Caco-2 (cell line): Measurements from ENCODE around the gene TERB1. TPM values are rescaled to one million over a fixed set of nuclear protein-coding genes. Genes with fewer than 3 reads are reported as not detected.

Source experiments
- BruUV-seq: library from RNA; stranded (reverse); fragments of 400-500 nt; replicated peaks from 2 replicates; lab custom pipeline; 2021; lab: Mats Ljungman, UMichigan
- CTCF ChIA-PET: fragments of 300-600 bp; sonication (Branson Sonifier 250); formaldehyde crosslinking; loops from one replicate; lab custom pipeline; 2022; ENCODE audit warnings: antibody characterized with exemption; lab: Charles Lee
- POLR2A ChIA-PET: fragments of 300-600 bp; sonication (Branson Sonifier 250); formaldehyde crosslinking; loops from one replicate; lab custom pipeline; 2022; ENCODE audit warnings: antibody characterized with exemption; lab: Charles Lee
- DNase-seq, 2 experiments: peaks; one replicate each; pipeline versions ENCODE4 v3.0.0 to v3.0.0-alpha.2; 2020 to 2022
- H3K27me3 ChIP-seq: replicated peaks from 2 replicates; pipeline ENCODE4 v1.6.0; 2011; ENCODE audit warnings: low read length; ENCODE audit not compliant: control insufficient read depth, insufficient read depth
- H3K36me3 ChIP-seq: 2 replicates; pipeline ENCODE4 v1.5.1; 2011; ENCODE audit warnings: low read length; ENCODE audit not compliant: control insufficient read depth, insufficient read depth
- H3K4me1 ChIP-seq: fragments of 250-450 bp; sonication (Bioruptor Pico); 2 replicates; pipeline ENCODE4 v1.5.1; 2020; ENCODE audit warnings: mild to moderate bottlenecking
- H3K4me3 ChIP-seq: 2 replicates; pipeline ENCODE4 v1.5.1; 2011; ENCODE audit warnings: low read depth, mild to moderate bottlenecking, control low read depth, low read length
- H3K9me3 ChIP-seq: fragments of 250-450 bp; sonication (Bioruptor Pico); 2 replicates; pipeline ENCODE4 v1.5.1; 2020; ENCODE audit warnings: mild to moderate bottlenecking, moderate library complexity
- H3K27ac Mint-ChIP-seq: one replicate; pipeline ENCODE4 v1.8.0; 2022; ENCODE audit warnings: mixed read lengths; ENCODE audit not compliant: unreplicated experiment
- H3K27me3 Mint-ChIP-seq: one replicate; pipeline ENCODE4 v1.8.0; 2022; ENCODE audit warnings: mixed read lengths; ENCODE audit not compliant: insufficient read depth, unreplicated experiment
- H3K36me3 Mint-ChIP-seq: one replicate; pipeline ENCODE4 v1.8.0; 2022; ENCODE audit warnings: mild to moderate bottlenecking, mixed read lengths; ENCODE audit not compliant: insufficient read depth, unreplicated experiment
- H3K4me1 Mint-ChIP-seq: one replicate; pipeline ENCODE4 v1.8.0; 2022; ENCODE audit warnings: low read depth, mixed read lengths; ENCODE audit not compliant: unreplicated experiment
- H3K4me3 Mint-ChIP-seq: one replicate; pipeline ENCODE4 v1.8.0; 2022; ENCODE audit warnings: mild to moderate bottlenecking, moderate library complexity, mixed read lengths; ENCODE audit not compliant: unreplicated experiment
- H3K9me3 Mint-ChIP-seq: one replicate; pipeline ENCODE4 v1.8.0; 2022; ENCODE audit warnings: mixed read lengths; ENCODE audit not compliant: unreplicated experiment
- CTCF ChIP-seq, 2 experiments: fragments of 200-600 bp in 1 of 2; IDR thresholded peaks; 1 replicate in 1 of 2; 2 replicates in 1 of 2; pipeline versions ENCODE4 v1.5.1 to v1.8.0; 2011 to 2022; ENCODE audit warnings: antibody characterized with exemption in 1 of 2, control low read depth in 1 of 2, inconsistent platforms in 1 of 2, low read depth in 1 of 2, low read length in 1 of 2, mild to moderate bottlenecking in 1 of 2, moderate library complexity in 1 of 2; ENCODE audit not compliant: insufficient read depth in 1 of 2, severe bottlenecking in 1 of 2, unreplicated experiment in 1 of 2
- intact Hi-C: fragments of 100-400 bp; cut with micrococcal nuclease; formaldehyde crosslinking; loops from one replicate; pipeline ENCODE4 v1.10.0; 2022; ENCODE audit not compliant: unreplicated experiment
- total RNA-seq: library from RNA; stranded (reverse); gene quantifications from 2 replicates; pipeline ENCODE4 v1.2.3, GENCODE V29; 2022

Gene TERB1
- total RNA-seq, 1 experiment from 2014 or later = not detected

DNA sequence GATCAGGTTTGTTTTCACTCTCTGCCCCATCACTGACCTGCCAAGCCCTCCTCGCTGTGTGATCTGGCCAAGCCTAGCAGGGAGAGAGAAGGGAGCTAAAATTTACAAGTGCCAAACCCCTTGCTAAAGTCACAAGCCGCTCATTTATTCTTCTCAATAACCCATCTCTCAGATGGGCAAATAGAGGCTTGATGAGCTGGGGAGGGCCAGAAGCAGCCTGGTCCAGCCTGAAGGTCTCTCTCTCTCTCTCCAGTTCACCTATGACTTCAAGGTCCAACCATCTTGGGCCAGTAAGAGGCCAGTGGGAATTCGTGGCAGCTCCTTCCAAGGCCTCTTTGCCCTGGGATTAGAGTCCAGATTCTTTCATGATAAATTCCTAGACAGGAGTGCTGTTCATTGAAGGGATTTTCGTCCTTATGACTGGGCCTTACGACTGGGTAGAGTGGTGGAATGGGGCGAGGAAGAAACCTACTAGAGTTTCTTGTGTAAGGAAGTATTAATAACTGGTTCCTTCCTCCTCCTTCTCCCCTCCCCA, 46.2 kb upstream of the TERB1 start:
- H3K4me3 Mint-ChIP-seq = no peak overlapping the region
- no peaks in the 10 kb centered on the region; the same call in 1 of the 2 replicates for H3K27me3 ChIP-seq
- POLR2A ChIA-PET = interaction anchor here (0.5 kb wide), 1 partner anchor 20 kb away, joined by 3 read pairs; no protein-coding TSS in a partner anchor
- peaks cover 21% of the 10 kb centered on the region for H3K4me1 Mint-ChIP-seq
- H3K27ac Mint-ChIP-seq = no peak overlapping the region
- peak in 1 of 2 experiments; percentile 69 for DNase-seq
- BruUV-seq = no TSS peak
- no peak overlapping the region for H3K4me3 ChIP-seq
- H3K36me3 Mint-ChIP-seq = peaks cover 5% of the 10 kb centered on the region
- CTCF ChIA-PET = interaction anchor here (1.9 to 5.3 kb wide), 3 partner anchors 17 to 25 kb away, joined by 9 to 45 read pairs (median 16); partner anchors contain the start of gene NAE1
- no peaks in the 10 kb centered on the region for H3K36me3 ChIP-seq
- no peaks in the 10 kb centered on the region for H3K9me3 Mint-ChIP-seq
- intact Hi-C loops = no loop called here
- TF ChIP-seq CTCF (IDR thresholded peaks at IDR 0.05; ENCODE audit: insufficient read depth in 1 of 2, low read depth in 1 of 2, low read length in 1 of 2, severe bottlenecking in 1 of 2, unreplicated experiment in 1 of 2) = no peak
- H3K9me3 ChIP-seq = no peaks in the 10 kb centered on the region
- H3K27me3 Mint-ChIP-seq = peaks cover 10% of the 10 kb centered on the region
- peaks cover 23% of the 10 kb centered on the region for H3K4me1 ChIP-seq

DNA sequence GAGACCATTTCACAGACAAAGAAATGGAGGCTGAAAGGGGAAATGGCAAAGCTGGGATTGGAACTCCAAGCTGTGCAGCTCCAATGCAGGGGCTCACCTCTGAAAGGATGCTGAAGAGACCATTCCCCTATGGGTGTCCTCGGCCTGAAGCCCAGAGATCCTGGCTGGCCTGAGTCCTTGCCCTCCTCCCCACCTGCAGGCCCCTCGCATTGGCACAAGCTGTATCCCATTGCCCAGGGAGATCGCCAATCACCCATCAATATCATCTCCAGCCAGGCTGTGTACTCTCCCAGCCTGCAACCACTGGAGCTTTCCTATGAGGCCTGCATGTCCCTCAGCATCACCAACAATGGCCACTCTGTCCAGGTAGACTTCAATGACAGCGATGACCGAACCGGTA, 45.4 kb upstream of the TERB1 start:
- Histone ChIP-seq H3K9me3 (no peaks in the 10 kb centered on the region), H3K27me3 (no peaks in the 10 kb centered on the region; the same call in 1 of the 2 replicates), H3K4me1 (peaks cover 23% of the 10 kb centered on the region), H3K36me3 (no peaks in the 10 kb centered on the region), H3K4me3 (no peak overlapping the region)
- H3K4me3 Mint-ChIP-seq = no peak overlapping the region
- peaks cover 10% of the 10 kb centered on the region for H3K27me3 Mint-ChIP-seq
- no peak overlapping the region for H3K27ac Mint-ChIP-seq
- no TSS peak for BruUV-seq
- H3K4me1 Mint-ChIP-seq = peaks cover 21% of the 10 kb centered on the region
- intact Hi-C loops = no loop called here
- no peaks in the 10 kb centered on the region for H3K9me3 Mint-ChIP-seq
- CTCF ChIA-PET = interaction anchor here (1.9 to 5.3 kb wide), 2 partner anchors 16 to 26 kb away, joined by 9 to 45 read pairs; partner anchors contain the start of gene NAE1
- TF ChIP-seq CTCF (IDR thresholded peaks at IDR 0.05; ENCODE audit: insufficient read depth in 1 of 2, low read depth in 1 of 2, low read length in 1 of 2, severe bottlenecking in 1 of 2, unreplicated experiment in 1 of 2) = no peak
- POLR2A ChIA-PET = interaction anchor here (0.6 kb wide), 1 partner anchor 96 kb away, joined by 3 read pairs; the partner anchor contains the start of gene DYNC1LI2
- peaks cover 5% of the 10 kb centered on the region for H3K36me3 Mint-ChIP-seq
- no peak for DNase-seq

DNA sequence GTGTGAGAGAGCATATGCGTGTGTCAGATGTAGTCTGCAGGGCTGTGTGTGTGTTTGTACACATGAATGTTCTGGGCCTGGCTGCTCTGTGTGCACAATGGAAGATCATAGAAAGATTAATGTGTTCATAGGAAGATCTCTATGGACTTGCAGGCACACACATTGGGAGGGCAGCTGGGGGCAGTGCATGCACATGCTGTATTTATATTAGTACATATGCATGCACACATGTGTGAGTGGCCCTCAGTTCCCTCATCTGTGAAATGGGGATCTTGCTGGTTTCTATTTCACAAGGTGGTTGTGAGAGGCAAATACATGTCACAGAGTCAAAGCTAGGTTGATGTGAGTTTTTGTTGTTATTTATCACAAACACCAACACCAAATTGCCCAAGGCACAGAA, 44.9 kb upstream of the TERB1 start:
- POLR2A ChIA-PET = interaction anchor here (0.6 kb wide), 1 partner anchor 95 kb away, joined by 3 read pairs; the partner anchor contains the start of gene DYNC1LI2
- H3K27me3 ChIP-seq = no peaks in the 10 kb centered on the region; the same call in 1 of the 2 replicates
- Mint-ChIP-seq H3K4me1 (peaks cover 21% of the 10 kb centered on the region), H3K27me3 (peaks cover 13% of the 10 kb centered on the region), H3K4me3 (no peak overlapping the region), H3K36me3 (peaks cover under 1% of the 10 kb centered on the region), H3K27ac (no peak overlapping the region), H3K9me3 (no peaks in the 10 kb centered on the region)
- no peaks in the 10 kb centered on the region for H3K9me3 ChIP-seq
- no peak overlapping the region for H3K4me3 ChIP-seq
- no peak for DNase-seq
- H3K4me1 ChIP-seq = peaks cover 23% of the 10 kb centered on the region
- intact Hi-C loops = no loop called here
- no peak for TF ChIP-seq CTCF (IDR thresholded peaks at IDR 0.05; ENCODE audit: insufficient read depth in 1 of 2, low read depth in 1 of 2, low read length in 1 of 2, severe bottlenecking in 1 of 2, unreplicated experiment in 1 of 2)
- BruUV-seq = no TSS peak
- no peaks in the 10 kb centered on the region for H3K36me3 ChIP-seq
- CTCF ChIA-PET = interaction anchor here (1.9 to 5.3 kb wide), 2 partner anchors 15 to 27 kb away, joined by 9 to 45 read pairs; partner anchors contain the start of gene NAE1
